ENCODE measurements around the gene MRRF. TPM values are rescaled to one million over a fixed set of nuclear protein-coding genes. Genes with fewer than 3 reads are reported as not detected.

The MRRF gene
- total RNA-seq, 4 donors from 2014 or later: 20.5 to 29.2 (median 28.5) TPM

DNA sequence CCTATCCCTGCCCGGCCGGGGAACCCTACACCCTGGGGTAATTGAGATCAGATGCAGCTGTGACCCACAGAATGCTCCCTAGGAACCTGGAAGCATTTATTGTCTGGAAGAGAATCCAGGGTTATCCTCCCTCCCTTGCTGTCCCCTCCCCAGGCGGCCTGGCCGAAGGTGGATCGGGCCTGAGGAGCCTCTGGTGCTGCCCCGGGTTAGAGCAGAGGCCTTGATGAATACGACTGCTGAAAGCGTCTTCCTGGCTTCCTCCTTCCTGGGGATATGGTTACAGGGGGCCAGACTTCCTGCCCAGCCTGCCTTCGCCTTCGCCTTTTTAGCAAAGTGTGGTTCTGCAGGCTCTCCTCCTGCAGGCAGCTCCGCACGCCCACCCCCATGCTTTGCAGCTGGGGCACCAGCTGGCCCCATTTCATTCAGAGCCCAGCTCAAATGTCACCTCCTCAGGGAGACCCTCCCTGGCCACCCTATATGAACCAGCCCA lies 83.7 kb downstream of the MRRF start:
- no peak for DNase-seq (ENCODE audit: extremely low spot score)
- Histone ChIP-seq H3K36me3 (no peaks in the 10 kb centered on the region), H3K4me1 (peaks cover 13 to 27% (median 24%) of the 10 kb centered on the region in 4 donors), H3K27ac (replicated peaks in 1 of 4) (peak overlapping the region in 1 of 4 donors; percentile 83), H3K9me3 (no peaks in the 10 kb centered on the region), H3K4me3 (no peak overlapping the region), H3K27me3 (no peaks in the 10 kb centered on the region)
- WGBS: 71% methylated on average over 9 of the region's 12 CpGs
- TF ChIP-seq POLR2AphosphoS5 (IDR thresholded peaks at IDR 0.05) (no peak), EP300 (IDR thresholded peaks at IDR 0.05) (no peak), POLR2A (IDR thresholded peaks at IDR 0.05; ENCODE audit: low read depth) (no peak)
- TF ChIP-seq, protein P1, sequence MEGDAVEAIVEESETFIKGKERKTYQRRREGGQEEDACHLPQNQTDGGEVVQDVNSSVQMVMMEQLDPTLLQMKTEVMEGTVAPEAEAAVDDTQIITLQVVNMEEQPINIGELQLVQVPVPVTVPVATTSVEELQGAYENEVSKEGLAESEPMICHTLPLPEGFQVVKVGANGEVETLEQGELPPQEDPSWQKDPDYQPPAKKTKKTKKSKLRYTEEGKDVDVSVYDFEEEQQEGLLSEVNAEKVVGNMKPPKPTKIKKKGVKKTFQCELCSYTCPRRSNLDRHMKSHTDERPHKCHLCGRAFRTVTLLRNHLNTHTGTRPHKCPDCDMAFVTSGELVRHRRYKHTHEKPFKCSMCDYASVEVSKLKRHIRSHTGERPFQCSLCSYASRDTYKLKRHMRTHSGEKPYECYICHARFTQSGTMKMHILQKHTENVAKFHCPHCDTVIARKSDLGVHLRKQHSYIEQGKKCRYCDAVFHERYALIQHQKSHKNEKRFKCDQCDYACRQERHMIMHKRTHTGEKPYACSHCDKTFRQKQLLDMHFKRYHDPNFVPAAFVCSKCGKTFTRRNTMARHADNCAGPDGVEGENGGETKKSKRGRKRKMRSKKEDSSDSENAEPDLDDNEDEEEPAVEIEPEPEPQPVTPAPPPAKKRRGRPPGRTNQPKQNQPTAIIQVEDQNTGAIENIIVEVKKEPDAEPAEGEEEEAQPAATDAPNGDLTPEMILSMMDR (IDR thresholded peaks at IDR 0.05): no peak
- intact Hi-C loops (cut with DNase I): loop anchor here (5.0 kb wide), 2 partner anchors 86 to 109 kb away; partner anchors contain the start of genes MRRF and RBM18

DNA sequence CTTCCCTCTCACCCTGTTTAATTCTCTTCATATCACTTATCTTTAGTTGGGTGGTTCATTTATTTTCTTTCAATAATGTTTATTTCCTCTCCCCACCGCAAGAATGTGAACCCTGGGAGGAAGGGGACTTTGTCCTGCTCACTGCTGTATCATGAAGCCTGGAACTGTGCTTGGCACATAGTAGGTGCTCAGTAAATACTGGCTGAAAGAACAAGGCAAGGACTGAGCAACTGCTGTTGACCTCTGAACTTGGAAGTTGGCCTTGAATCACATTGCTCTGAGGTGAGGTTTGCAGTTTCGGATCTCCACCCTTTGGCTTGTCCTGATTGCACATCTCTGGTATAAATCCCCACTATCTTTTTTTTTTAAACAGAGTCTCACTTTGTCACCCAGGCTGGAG lies 84.1 kb downstream of the MRRF start:
- Histone ChIP-seq H3K27me3 (no peaks in the 10 kb centered on the region), H3K4me1 (peaks cover 13 to 27% (median 24%) of the 10 kb centered on the region in 4 donors), H3K36me3 (no peaks in the 10 kb centered on the region), H3K9me3 (no peaks in the 10 kb centered on the region), H3K27ac (replicated peaks in 1 of 4) (no peak overlapping the region), H3K4me3 (no peak overlapping the region)
- intact Hi-C loops (cut with DNase I): loop anchor here (5.0 kb wide), 2 partner anchors 86 to 109 kb away; partner anchors contain the start of genes MRRF and RBM18
- 81% methylated on average over 2 of the region's 2 CpGs for WGBS
- TF ChIP-seq POLR2AphosphoS5 (IDR thresholded peaks at IDR 0.05) (no peak), EP300 (IDR thresholded peaks at IDR 0.05) (no peak), POLR2A (IDR thresholded peaks at IDR 0.05; ENCODE audit: low read depth) (no peak)
- TF ChIP-seq, protein P1 (IDR thresholded peaks at IDR 0.05): no peak
- DNase-seq (ENCODE audit: extremely low spot score): no peak

DNA sequence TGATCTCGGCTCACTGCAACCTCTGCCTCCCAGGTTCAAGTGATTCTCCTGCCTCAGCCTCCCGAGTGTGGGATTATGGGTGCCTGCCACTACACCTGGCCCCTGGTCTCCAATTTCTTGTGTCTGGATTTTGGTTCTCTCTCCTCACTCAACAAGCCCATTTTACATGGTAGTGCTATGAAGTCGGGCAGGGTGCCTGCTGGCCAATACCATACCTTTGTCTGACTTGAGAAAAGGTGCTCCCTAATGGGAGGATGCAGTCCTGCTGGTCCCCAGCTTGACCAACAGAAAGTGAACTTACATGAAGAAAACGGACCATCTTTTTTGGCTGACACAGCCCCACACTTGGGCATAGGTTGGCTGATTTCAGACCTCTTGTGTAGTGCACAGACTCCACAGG lies 84.5 kb downstream of the MRRF start:
- Histone ChIP-seq H3K27me3 (no peaks in the 10 kb centered on the region), H3K4me1 (peaks cover 13 to 27% (median 24%) of the 10 kb centered on the region in 4 donors), H3K4me3 (no peak overlapping the region), H3K9me3 (no peaks in the 10 kb centered on the region), H3K27ac (replicated peaks in 1 of 4) (no peak overlapping the region), H3K36me3 (no peaks in the 10 kb centered on the region)
- no peak for TF ChIP-seq POLR2A (IDR thresholded peaks at IDR 0.05; ENCODE audit: low read depth)
- TF ChIP-seq EP300 (IDR thresholded peaks at IDR 0.05): no peak
- no peak for TF ChIP-seq POLR2AphosphoS5 (IDR thresholded peaks at IDR 0.05)
- TF ChIP-seq, protein P1 (IDR thresholded peaks at IDR 0.05): no peak
- no peak for DNase-seq (ENCODE audit: extremely low spot score)
- intact Hi-C loops (cut with DNase I): loop anchor here (5.0 kb wide), 2 partner anchors 87 to 108 kb away; partner anchors contain the start of genes MRRF and RBM18
- WGBS: 85% methylated on average over 4 of the region's 4 CpGs

DNA sequence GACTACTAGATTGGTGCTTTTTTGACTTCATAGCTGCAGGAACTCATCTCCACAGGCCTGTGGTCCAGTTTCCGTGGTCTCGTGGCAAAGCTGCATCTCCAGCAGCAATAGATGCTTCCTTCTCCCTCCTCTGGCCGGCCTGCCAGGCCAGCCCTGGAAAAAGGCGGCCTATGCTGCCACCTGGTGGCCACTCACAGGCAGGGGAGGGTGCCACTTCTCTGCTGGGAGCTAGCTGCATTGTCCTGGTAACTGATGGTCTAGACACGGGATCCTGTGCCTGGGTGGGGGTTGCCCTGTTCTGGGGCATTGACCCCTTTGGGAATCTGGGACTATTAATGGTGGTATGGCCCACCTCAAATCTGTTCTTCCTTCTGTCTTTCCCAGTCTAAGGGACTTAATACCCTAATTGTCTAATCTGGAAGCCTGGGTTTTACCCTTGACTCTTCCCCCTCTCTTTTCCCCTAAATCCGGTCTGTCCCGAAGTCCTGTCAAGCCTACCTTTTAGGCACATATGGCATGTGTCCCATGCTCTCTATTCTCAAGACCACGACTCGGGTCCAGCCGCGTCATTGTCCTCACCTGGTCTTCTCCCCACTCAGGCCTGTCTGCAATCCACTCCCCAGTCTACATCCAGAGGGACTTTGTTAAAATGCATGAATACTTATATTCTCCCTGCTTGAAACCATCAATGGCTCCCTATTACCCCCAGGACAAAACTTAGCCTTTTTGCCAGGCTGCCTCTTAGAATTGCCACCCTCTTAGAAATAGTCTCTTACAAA lies 86.1 kb downstream of the MRRF start:
- H3K27ac ChIP-seq (replicated peaks in 1 of 4): no peak overlapping the region
- no peak overlapping the region for H3K4me3 ChIP-seq
- TF ChIP-seq, protein P1 (IDR thresholded peaks at IDR 0.05): peak in 2 of 3 experiments; percentile 97
- TF ChIP-seq POLR2AphosphoS5 (IDR thresholded peaks at IDR 0.05): peak in 1 of 2 donors; percentile 62
- no peak for TF ChIP-seq POLR2A (IDR thresholded peaks at IDR 0.05; ENCODE audit: low read depth)
- TF ChIP-seq EP300 (IDR thresholded peaks at IDR 0.05): no peak
- WGBS: 41% methylated on average over 11 of the region's 11 CpGs
- no peaks in the 10 kb centered on the region for H3K36me3 ChIP-seq
- intact Hi-C loops (cut with DNase I): loop anchor here (1.0 kb wide), 1 partner anchor 225 kb away; no protein-coding TSS in a partner anchor
- peak; percentile 95 for DNase-seq (ENCODE audit: extremely low spot score)
- no peaks in the 10 kb centered on the region for H3K9me3 ChIP-seq
- H3K4me1 ChIP-seq: peaks cover 13 to 27% (median 24%) of the 10 kb centered on the region in 4 donors
- no peaks in the 10 kb centered on the region for H3K27me3 ChIP-seq
